Heart left ventricle (tissue), 13 donors: ENCODE results near the gene CAPN2.

Source experiments
- POLR2A ChIP-seq, 2 donors: fragments of 450-650 bp; IDR thresholded peaks; one replicate each; pipeline ENCODE4 v1.6.1; 2017; ENCODE audit warnings: antibody characterized with exemption in 2 of 2, mild to moderate bottlenecking in 2 of 2, moderate library complexity in 2 of 2
- TF ChIP-seq, protein P1 (sequence below), 12 donors: fragments of 200-600 bp; sonication (generic) in 4 of 12; IDR thresholded peaks; one replicate each; pipeline versions ENCODE4 v1.5.0 to v1.8.0; 2018 to 2022; ENCODE audit warnings: antibody characterized with exemption in 12 of 12, mild to moderate bottlenecking in 5 of 12
- donor health status: ischemic (EF 13 %, LVEDD 7.1; RV severe dilation, severe dysfunction).
- donor health status: DM: no; HTN: yes; CAD: no.
- donor health status: DM: no; HTN: no; CAD: no.
- donor health status: ischemic (EF 25% LVEDD 6.9; RV normal size, moderate dysfunction).
- donor health status: ischemic (EF 25% LVEDD 5.7; RV mildly dilated, moderate dysfunction).
- donor health status: ischemic (EF 35%, LVEDD 5.7; RV mildly dilated, moderate dysfunction).
- donor health status: nonischemic (EF 11% LVEDD 7.7; RV severe dilation, severe dysfunction).
- donor health status: DM: yes; HTN: yes; CAD: no.
- donor health status: PGD.
- donor health status: ischemic (EF 29% LVEDD 5.4; RV normal size, mild dysfunction).
- donor health status: nonischemic (EF 23%, LVEDD 6.1; RV moderate dilation, normal function).

DNA sequence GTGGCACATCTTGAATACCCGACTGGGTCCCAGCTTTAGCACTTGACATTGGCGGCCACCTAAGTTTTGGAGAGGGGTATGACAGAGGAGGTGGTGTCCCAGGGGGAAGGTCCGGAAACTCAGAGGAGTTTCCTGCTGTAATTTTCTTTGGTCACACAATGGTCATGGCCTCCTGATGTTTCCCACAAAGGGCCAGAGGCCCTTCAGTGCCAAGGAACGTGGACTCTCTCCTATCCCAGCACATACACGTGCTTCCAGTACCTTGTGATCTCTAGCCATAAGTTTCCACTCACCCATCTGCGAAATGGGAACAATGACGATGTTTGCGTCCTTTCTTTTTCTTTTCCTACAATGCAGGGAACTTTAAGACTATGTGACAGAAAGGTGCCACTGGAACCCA, 13.2 kb downstream of the CAPN2 start:
- TF ChIP-seq, protein P1, sequence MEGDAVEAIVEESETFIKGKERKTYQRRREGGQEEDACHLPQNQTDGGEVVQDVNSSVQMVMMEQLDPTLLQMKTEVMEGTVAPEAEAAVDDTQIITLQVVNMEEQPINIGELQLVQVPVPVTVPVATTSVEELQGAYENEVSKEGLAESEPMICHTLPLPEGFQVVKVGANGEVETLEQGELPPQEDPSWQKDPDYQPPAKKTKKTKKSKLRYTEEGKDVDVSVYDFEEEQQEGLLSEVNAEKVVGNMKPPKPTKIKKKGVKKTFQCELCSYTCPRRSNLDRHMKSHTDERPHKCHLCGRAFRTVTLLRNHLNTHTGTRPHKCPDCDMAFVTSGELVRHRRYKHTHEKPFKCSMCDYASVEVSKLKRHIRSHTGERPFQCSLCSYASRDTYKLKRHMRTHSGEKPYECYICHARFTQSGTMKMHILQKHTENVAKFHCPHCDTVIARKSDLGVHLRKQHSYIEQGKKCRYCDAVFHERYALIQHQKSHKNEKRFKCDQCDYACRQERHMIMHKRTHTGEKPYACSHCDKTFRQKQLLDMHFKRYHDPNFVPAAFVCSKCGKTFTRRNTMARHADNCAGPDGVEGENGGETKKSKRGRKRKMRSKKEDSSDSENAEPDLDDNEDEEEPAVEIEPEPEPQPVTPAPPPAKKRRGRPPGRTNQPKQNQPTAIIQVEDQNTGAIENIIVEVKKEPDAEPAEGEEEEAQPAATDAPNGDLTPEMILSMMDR (IDR thresholded peaks at IDR 0.05), result no peak
- no peak for TF ChIP-seq POLR2A (IDR thresholded peaks at IDR 0.05)
